ENCODE measurements around the gene LSG1.
"Not testable (repeated sequence)": the region's sequence is repeated elsewhere in the genome, so short reads cannot be mapped to it uniquely, and the experiment has no call there.

LSG1 gene

DNA sequence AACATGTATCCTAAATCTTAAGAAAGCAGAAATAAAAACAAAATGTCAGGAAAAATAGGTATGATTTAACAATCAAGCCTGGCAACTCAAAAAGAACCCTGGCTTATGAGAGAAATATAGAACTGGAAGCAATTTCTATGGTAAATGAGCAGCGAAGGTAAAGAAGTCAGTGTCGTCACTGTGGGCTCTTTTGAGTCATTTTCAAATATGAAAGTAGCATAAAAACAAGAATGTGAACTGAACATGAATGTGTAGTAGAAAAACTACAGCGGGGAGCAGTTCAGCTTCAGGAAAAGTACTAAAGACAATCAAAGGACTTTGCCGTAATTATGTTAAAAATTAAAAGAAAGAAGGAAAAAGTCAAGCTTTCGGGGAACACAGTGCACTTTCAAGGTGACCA lies 17.5 kb downstream of the LSG1 start:
- DNase-seq: no peak

DNA sequence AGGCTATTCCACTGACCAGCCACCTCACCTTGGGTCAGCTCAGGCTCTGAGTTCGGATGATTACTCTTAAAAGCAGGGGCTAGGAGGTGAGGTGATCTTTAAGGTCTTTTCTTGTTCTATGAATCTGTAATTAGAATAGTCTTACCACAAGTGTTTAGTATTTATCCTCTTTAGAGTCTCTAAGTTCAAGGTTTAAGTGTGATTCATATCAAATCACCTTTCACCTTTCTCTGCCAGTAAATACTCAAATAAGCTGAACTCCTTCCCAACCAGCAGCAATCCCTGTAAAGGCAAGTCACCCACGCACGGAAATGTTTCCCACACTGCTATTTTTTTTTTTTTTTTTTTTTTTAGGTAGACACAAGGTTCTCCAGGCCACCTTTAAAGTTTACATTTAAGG lies 24.2 kb downstream of the LSG1 start:
- no peak for DNase-seq

DNA sequence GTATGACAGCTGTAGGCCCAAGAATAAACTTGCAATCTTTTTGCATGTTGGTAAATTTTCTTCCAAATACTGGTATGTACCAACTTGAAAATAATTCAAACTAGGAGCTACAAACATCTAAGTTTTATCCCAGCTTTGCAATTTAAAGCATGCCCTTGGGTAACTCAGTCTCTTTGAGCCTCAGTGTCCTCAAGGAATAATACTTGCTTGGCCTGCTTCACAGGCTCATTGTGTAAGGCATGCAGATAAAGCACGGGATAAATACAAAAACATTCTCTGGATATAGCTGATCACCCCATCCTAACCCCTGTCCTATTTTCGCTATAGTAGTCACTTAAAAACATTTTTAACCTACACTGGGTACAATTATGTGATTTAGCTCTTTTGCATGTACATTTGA lies 29.2 kb downstream of the LSG1 start:
- DNase-seq: no peak

DNA sequence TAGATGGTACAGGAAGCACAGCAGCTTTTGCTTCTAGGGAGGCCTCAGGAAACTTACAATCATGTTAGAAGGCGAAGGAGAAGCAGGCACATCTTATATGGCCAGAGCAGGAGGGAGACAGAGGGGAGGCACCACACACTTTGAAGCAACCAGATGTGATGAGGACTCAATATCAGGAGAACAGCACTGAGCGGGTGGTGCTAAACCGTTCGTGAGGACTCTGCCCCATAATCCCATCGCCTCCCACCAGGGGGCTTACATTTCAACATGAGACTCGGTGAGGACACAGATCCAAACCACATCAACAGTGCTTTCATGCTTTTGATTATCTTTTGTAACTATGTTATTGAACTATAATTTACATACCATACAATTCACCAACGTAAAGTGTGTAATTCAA lies 31.2 kb downstream of the LSG1 start:
- no peak for DNase-seq

DNA sequence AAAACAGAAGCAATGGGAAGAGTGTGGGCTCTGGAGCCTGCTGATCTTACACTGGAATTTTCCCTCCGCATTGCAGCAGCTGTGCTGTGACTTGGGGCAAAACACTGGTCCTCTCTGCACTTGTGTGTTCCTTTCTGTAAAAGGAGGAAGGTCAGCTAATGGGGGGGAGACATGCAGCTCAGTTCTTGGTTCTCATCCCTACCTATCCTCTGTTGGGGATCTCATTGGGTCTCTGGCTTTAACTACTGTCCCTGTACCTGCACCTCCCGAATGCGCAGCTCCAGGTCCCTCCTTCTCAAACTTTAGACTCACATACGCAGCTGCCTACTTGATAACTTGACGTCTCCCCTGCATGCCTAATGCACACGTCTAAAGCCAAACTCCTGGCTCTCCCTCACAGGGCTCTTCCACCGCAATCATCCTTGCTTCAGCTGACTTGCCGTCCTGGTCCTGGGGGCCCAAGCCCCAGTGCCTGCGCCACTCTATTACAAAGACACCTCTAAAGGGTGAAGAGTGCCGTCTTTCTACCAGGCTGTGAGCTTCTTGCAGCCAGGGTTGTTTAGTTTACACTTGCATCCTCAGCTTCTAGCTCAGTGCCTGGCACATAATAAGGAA lies 32.9 kb downstream of the LSG1 start:
- no peak for DNase-seq

DNA sequence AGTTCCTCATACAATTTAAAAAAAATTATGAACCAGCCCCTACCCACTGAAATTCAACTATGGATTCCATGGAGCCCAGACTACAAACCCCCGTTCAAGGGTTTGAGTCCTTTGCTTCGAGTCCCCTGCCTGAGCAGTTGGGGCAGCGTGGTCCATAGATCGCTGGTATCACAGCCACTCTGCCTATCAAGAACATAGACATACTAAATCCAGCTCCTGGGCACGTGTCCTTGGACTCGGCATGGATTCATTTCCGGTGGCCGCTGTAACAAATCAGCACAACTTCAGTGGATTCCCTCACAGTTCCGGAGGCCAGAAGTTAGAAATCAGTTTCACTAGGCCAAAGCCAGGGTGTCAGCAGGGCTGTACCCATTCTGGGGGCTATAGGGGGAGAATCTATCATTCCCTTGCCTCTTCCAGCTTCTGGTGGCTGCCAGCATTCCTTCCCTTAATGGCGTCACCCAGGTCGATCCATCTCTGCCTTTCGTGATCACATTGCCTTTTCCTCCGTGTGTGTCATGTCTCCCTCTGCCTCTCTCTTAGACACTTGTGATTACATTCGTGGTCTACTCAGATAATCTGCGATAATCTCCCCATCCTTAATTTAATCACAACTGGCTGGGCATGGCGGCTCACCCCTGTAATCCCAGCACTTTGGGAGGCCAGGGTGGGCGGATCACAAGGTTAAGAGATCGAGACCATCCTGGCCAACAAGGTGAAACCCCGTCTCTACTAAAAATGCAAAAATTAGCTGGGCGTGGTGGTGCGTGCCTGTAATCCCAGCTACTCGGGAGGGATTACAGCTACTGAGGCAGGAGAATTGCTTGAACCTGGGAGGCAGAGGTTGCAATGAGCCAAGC lies 34.2 kb downstream of the LSG1 start:
- no peak for DNase-seq

DNA sequence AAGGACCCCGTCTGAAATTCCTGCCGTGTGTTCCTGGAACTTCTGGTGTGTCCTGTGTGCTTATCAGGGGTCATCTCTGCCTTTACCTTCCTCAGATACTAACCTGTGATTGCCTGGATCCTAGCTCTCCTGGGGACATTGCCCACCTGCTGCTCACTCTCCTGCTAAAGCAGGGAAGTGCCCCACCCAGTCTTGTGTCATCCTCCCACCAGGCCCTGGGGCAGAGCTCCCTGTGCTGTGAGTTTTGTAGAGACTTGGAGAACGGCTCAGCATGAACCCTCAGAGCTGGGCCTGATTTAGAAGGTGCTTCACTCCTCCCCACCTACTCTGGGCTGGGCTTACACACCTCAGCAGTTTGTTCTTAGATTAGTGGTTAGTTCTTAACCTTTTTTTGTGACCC lies 34.9 kb downstream of the LSG1 start:
- DNase-seq: no peak

DNA sequence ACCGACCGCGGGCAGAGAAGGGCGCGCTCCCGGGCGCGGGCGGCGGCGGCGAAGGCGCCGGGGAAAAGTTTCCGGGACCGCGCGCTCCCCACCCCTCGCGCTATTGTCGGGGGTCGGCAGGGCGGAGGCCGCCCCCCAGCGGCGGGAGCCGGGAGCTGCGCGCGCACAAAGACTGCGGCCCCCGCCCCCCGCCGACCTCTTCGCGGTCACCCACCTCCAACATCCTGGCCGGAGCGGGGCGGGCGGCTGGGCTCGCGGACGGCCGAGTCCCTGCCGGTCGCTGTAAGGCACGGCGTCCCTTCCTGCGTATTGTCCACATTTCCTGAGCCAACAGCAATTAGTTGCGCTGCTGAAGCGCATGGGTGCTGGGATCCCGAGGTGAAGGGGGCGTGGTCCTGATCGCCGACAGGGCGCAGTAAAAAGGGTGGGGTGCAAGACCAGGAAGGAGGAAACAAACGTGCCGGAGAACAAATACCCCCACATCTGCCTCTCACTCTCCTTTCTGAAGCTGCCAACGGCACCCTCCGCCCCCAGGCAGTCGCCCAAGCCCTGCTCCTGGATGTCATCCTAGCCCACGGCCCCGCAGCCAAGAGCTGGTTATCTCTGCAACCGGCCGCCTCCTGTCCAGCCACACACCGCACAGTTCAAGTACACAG lies 38.5 kb downstream of the LSG1 start, which contains the start of gene TMEM44:
Gene TMEM44 (minus strand): TSS at position 71 of the 656 bp plus-strand sequence. CDS start 204 bp downstream, outside the sequence.
- DNase-seq: peak; percentile 83

DNA sequence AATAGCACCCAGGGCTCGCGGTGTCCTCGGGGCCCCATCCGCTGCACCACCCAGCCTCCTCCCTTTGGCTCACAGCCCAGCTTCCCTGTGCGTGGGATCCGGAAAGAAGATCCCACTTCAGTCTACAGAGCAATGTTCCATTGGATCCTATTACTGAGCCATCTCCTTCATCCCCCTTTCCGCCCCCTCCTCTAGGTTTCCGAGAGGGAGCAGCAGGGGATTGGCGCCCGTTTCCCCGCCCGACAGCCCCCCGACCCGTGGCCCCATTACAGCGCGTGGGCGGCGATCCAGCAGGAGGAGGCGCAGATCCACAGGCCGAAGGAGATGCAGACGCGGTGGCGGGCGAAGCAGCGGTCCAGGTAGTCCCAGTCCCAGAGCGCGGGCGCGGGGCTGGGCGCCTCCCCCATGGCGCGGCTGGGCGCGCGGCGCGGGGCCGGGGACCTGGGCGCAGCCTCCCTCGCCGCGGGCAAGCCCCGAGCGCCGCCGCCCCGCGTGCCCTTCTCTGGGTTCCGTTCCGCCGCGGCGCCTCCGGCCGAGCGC lies 39.1 kb downstream of the LSG1 start:
- peak; percentile 70 for DNase-seq

DNA sequence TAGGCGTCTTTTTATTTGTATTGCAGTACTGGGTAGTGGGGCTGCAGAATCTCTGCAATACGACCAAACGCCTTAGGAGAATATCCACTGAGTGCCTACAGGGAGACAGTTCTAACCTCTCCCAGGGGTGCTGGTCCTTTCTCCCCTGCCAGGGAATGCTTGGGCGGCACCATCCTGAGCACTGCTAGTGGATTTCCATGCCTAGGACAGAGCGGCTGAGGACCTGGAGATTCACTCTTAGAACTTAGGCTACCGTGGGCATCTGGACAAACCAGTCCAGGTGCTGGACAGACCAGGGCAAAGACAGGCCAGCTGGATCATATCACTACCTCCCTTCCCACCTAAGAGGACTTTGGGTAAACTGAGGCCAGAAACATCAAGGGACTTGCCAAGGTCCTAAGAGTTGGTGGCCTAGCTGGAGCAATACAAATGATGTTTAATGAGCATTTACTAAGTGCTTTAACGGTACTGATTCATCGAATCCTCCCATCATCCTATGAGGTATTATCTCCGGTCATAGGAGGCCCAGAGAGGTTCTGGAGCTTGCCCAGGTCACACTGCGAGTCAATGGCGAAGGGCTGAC lies 39.7 kb downstream of the LSG1 start:
- DNase-seq: no peak

DNA sequence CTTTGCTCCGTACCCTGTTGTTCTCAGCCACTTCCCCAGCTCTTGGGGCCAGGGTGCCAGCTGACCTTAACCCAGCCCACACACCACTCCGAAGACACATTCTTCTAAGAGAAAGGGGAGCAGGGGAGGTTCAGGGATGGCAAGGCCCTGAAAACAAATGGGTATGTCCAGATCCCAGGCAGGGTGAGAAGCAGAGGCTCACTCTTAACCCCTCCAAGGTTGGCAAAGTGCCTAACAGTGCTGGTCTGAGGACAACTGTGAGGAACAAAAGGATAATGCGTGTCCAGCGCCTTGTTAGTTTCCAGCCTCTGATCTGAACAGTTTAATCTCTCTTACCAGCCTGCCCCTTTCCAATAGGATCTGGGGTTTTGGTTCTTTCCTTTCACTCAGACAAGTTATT lies 40.3 kb downstream of the LSG1 start:
- DNase-seq: no peak

DNA sequence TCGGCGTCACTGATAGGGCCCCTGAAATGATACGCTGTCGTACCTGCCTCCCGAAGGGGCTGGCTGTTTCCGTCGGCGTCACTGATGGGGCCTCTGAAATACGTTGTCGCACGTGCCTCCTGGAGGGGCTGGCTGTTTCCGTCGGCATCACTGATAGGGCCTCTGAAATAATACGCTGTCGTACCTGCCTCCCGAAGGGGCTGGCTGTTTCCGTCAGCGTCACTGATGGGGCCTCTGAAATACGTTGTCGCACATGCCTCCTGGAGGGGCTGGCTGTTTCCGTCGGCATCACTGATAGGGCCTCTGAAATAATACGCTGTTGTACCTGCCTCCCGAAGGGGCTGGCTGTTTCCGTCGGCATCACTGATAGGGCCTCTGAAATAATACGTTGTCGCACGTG lies 41.3 kb downstream of the LSG1 start:
- not testable (repeated sequence) for DNase-seq

DNA sequence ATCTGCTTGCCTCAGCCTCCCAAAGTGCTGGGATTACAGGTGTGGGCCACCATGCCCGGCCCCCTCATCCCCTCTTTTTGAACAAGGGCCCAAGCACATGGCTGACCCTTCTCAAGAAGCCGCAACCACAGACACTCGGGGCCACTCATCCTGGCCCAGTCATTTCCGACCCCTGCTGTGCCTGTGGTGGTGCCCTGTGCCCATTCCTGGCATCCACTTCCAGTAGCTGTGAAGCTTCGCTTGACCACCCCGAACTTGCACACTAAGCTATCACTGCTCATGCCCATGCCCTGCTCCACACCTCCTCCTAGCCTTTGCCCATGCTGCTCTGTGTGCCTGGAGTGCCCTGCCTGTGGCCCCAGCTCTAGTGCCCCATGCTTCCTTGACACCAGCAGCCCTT lies 47.0 kb downstream of the LSG1 start:
- DNase-seq: no peak

DNA sequence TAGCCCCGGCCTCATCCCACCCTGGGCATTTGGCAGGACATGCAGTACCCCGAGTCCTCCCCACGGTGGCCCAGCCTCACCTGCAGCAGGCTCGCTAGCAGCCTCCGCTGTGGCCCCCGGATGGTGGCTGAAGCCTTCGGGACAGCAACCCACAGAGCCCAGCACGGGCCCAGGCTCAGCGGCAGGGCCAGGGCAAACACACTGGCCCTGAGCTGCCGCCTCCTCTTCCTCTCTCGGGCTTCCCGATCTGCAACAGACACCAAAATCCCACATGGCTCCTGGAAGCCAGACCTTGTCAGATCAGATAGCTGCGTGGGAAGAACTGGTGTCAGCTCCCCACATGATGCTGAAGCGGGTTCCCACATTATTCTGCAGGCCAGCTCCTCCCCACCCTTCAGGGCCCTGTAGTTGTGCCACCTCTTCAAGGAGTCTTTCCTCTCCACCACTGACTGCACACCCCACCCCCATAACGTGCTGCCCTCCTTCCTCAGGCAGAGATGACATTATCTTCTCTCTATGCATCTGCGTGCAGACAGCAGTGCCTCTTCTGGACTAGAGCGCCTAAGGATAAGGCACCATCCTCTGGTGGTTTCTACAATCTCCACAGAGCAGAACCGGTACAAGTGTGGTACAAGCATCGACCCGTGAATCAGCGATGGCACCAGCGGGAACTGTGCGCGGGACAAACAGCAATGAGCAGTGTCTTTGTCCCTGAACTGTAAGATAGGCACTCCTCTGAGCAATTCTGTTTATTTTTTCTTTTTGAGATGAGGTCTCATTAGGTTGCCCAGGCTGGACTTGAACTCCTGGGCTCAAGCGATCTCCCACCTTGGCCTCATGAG lies 48.3 kb downstream of the LSG1 start:
- DNase-seq: no peak

DNA sequence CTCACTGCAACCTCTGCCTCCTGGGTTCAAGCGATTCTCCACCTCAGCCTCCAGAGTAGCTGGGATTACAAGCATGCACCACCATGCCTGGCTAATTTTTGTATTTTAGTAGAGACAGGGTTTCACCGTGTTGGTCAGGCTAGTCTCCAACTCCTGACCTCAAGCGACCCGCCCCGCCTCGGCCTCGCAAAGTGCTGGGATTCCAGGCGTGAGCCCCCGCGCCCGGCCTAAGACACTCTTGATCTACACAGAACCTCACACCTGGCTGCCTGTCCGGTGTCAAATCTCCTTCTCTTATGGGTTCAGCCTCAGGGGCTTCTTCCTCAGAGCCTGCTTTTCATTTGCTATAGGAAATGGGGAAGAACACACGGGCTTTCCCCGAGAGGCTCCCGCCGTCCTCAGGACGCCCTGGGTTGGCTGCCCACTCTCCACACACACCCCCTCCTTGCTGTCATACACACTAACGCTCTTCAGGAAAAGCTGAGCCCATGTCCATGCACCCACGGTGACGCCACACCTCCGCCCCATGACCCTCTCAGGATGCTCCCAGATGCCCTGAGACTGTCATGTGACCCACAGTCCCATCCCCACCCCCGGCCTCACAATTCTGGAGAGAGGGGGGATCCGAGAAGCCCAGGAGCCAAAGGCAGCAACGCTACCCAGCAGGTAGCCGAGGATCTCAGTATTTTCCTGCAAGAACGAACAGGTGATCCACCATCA lies 49.2 kb downstream of the LSG1 start:
- no peak for DNase-seq

DNA sequence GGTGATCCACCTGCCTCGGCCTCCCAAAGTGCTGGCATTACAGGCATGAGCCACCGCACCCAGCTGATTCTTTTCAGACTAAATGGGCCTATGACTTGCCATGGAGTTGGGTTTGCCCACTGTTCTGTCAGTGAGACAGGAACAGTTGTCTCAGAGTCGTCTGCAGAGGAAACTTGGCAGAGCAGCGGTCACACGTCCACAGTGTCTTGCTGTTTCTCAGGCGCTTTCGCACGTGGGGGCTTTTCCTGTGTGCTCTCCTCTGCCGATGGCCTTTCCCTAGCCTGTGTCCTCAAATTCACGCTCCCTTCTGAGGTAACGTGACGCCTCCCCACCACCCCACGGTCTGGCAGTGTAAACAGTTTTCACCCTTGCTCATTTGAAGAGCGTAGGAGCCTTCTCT lies 50.0 kb downstream of the LSG1 start:
- DNase-seq: no peak

DNA sequence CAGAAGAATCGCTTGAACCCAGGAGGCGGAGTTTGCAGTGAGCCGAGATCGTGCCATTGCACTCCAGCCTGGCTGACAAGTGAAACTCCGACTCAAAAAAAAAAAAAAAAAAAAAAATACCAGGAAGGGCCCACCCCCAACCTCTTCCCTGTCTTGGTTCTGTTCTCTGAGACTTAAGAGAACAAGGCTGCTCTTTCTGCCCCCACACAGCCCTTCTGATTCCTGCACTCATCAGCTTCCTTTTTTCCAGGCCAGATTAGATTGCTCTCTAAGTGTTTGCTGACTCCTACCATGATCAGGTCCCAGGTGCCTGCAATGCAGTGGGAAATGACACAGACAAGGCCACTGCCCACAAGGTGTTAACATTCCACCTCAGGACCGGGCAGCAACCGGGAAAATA lies 51.8 kb downstream of the LSG1 start:
- DNase-seq: no peak

DNA sequence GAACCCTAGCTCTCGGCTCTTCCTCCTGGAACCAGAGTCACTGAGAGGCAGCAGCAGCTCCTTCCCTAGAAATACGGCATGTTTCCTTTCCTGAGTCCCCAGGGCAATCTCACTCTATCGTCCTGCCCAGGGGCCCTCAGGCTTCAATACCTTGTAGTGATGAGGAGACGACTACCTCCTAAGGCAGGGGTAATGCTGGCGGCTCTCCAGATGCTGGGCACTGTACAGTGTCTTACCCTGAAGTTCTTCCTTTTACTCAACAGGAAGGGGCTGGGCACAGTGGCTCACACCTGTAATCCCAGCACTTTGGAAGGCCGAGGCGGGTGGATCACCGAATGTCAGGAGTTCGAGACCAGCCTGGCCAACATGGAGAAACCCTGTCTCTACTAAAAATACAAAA lies 52.2 kb downstream of the LSG1 start:
- no peak for DNase-seq

DNA sequence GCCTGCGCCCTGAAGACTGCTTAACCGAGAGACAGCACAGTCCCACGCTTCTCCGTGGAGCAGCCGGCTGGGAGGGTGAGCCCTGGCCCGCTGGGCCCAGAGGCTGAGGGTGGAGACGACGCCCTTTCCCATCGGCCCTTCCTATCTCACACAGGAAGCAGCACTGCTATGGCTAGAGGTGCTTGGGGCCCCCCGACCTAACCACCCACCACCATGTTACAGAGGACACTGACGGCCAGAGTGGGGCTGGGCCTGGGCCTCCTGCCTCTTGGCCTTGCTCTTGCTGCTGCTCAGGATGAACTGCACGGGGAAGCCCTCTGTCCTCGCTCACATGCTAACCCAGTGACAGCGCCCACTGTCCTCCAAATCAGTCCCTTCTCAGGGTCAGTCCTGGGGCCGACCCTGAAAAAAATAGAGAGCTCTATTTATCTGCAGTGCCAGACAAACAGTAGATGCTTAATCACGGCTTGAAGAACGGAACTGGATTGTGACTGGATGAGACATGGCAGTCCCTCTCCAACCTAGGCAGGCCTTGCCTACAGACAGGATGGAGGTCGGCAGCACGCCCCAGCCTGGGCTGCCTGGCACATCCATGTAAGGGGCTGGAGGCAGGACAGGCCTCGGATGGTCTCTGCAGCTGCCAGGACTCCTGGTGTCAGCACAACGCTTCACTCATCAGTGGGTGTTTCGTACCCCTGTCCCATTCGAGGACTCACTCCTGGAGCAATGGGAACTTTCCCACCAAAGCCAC lies 53.0 kb downstream of the LSG1 start:
- DNase-seq: no peak

DNA sequence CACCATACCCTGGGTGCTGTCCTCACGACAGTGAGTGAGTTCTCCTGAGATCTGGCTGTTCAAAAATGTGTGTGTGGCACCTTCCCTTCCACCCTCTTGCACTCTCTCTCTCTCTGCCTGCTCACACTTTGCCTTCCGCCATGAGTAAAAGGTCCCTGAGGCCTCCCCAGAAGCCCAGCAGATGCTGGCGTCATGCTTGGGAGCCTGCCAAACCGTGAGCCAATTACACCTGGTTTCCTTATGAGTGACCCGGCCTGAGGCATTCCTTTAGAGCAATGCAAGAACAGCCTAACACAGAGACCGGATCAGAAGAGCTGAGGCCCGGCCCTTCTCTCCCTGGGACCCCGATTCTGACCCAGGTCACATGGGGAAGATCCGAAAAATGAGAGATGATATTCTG lies 54.2 kb downstream of the LSG1 start:
- DNase-seq: no peak

DNA sequence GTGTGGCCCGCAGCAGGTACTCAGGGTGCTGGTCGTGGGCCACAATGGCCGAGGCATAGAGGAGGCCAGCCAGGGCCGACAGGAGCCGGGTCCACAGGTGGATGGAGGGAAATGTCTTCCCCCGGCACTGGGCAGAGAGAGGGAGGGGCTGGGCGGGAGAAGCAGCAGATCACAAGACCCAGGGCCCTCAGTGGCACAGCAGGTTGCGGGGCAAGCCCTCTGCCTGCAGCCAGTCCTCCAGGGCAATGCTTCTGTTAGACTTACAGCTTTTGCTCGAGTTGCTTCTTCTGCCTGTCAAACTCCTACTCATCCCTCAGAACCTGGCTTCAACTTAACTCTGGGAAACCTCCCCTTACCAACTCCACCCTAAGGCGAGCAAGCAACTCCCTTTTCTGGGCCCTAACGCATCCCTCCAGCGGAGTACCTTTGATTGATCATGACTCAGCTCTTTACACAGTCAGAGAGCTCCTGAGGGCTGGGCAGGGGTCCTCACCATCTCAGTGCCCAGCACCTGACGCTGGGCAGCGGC lies 54.8 kb downstream of the LSG1 start:
- peak; percentile 12 for DNase-seq

Data from left hindlimb (tissue), 1 donor.